Psoas muscle (tissue), 8 donors: ENCODE data around the gene STPG2. TPM values are rescaled to one million over a fixed set of nuclear protein-coding genes. Genes with fewer than 3 reads are reported as not detected.

Experiments used
- ATAC-seq, 4 donors: fragments of 200-7000 bp; cut with Tn5 transposase; one replicate each; pipeline ENCODE4 v1.9.1; 2020; ENCODE audit warnings: moderate library complexity in 3 of 4, mild to moderate bottlenecking in 2 of 4
- DNase-seq, 2 donors: peaks; one replicate each; pipeline ENCODE4 v3.0.0-alpha.2; 2020
- H3K27ac ChIP-seq: fragments of 200-600 bp; one replicate; pipeline ENCODE4 v1.8.0; 2022
- H3K27me3 ChIP-seq, 3 donors: fragments of 200-600 bp in 1 of 3; one replicate each; pipeline versions ENCODE4 v1.6.1 to v1.8.0; 2013 to 2022; ENCODE audit warnings: low read length in 2 of 3, mild to moderate bottlenecking in 2 of 3, moderate library complexity in 1 of 3; ENCODE audit not compliant: insufficient read depth in 3 of 3
- H3K36me3 ChIP-seq, 2 donors: fragments of 200-600 bp in 1 of 2; one replicate each; pipeline versions ENCODE4 v1.6.1 to v1.8.0; 2013 to 2022; ENCODE audit warnings: low read depth in 1 of 2, mild to moderate bottlenecking in 1 of 2, moderate library complexity in 1 of 2; ENCODE audit not compliant: insufficient read depth in 1 of 2
- H3K4me1 ChIP-seq: fragments of 200-600 bp; one replicate; pipeline ENCODE4 v1.8.0; 2022
- H3K4me3 ChIP-seq: fragments of 200-600 bp; one replicate; pipeline ENCODE4 v1.8.0; 2022; ENCODE audit warnings: mild to moderate bottlenecking
- H3K9me3 ChIP-seq: fragments of 200-600 bp; one replicate; pipeline ENCODE4 v1.8.0; 2022
- CTCF ChIP-seq: fragments of 200-600 bp; IDR thresholded peaks from one replicate; pipeline ENCODE4 v1.8.0; 2022; ENCODE audit warnings: antibody characterized with exemption
- WGBS, 3 donors: extraction: QIAGEN DNeasy Blood & Tissue Kit; methylation state at CpG; one replicate each; pipeline versions ENCODE4 v1.1.6 to v1.1.7; 2013; 5-methylcytosine and 5-hydroxymethylcytosine counted together
- intact Hi-C, 2 donors: fragments of 100-400 bp; cut with DNase I; formaldehyde crosslinking; loops; one replicate each; pipeline versions ENCODE4 v1.11.0 to v1.14.2; 2022
- polyA plus RNA-seq, 3 donors: library from polyadenylated mRNA; stranded (reverse); fragments of 200-250 nt; gene quantifications; one replicate each; pipeline ENCODE4 v1.2.3, GENCODE V29; 2013
- total RNA-seq, 4 donors: library from RNA; stranded (reverse); fragmentation: NEBNext Ultra II Directional in 2 of 4; extraction: Animal tissue kit (Norgen Biotek cat#: 25700) in 2 of 4; gene quantifications; one replicate each; pipeline versions ENCODE4 v1.2.1 to v1.2.4, GENCODE V29; 2021 to 2023
- donor health status: healthy with polysubstance abuse.
- donor health status: DM: no; HTN: no; CAD: no; lungs with moderate emphysema.
- donor health status: Bipolar disorder and iron deficiency.
- donor health status: healthy.
- donor health status: DM: yes; HTN: yes; CAD: no.
- donor health status: DM: no; HTN: no; CAD: no.
- donor health status: DM: no; HTN: no; CAD: no.
- donor health status: DM: yes; HTN: yes; CAD: no.

STPG2 gene
- total and polyA plus RNA-seq, 7 donors: 0.01 to 0.21 TPM; not detected in 5

GRCh38 chr4:98102660-98103059 lies 40.6 kb downstream of the STPG2 start:
- 76 to 83% (median 77%) methylated on average over 1 of the region's 1 CpG for WGBS, 3 donors
- intact Hi-C loops: no loop called here
- Histone ChIP-seq H3K9me3 (no peaks in the 10 kb centered on the region), H3K36me3 (no peaks in the 10 kb centered on the region), H3K4me1 (no peaks in the 10 kb centered on the region), H3K27me3 (no peaks in the 10 kb centered on the region), H3K27ac (no peak overlapping the region), H3K4me3 (no peak overlapping the region)
- DNase-seq: no peak
- no peak for ATAC-seq
- no peak for TF ChIP-seq CTCF

- Histone ChIP-seq H3K36me3 (no peaks in the 10 kb centered on the region), H3K27ac (no peak overlapping the region), H3K9me3 (no peaks in the 10 kb centered on the region), H3K27me3 (no peaks in the 10 kb centered on the region), H3K4me3 (no peak overlapping the region), H3K4me1 (no peaks in the 10 kb centered on the region)
- DNase-seq: no peak
- no peak for TF ChIP-seq CTCF
- intact Hi-C loops: no loop called here
- 0 to 90% (median 45%) methylated on average over 1 of the region's 1 CpG for WGBS, 3 donors
- ATAC-seq: no peak
These were observed 41.3 kb downstream of the STPG2 start for GRCh38 chr4:98101988-98102387.

- no peak for TF ChIP-seq CTCF
- no peaks in the 10 kb centered on the region for H3K36me3 ChIP-seq
- intact Hi-C loops: no loop called here
- H3K27ac ChIP-seq: no peak overlapping the region
- H3K4me1 ChIP-seq: no peaks in the 10 kb centered on the region
- H3K9me3 ChIP-seq: peaks cover 4% of the 10 kb centered on the region
- H3K4me3 ChIP-seq: no peak overlapping the region
- DNase-seq (no peak), ATAC-seq (no peak)
- H3K27me3 ChIP-seq: no peaks in the 10 kb centered on the region
These were observed 44.5 kb downstream of the STPG2 start for GRCh38 chr4:98098764-98099163.

- Histone ChIP-seq H3K36me3 (no peaks in the 10 kb centered on the region), H3K4me3 (no peak overlapping the region), H3K9me3 (peaks cover 4% of the 10 kb centered on the region), H3K4me1 (no peaks in the 10 kb centered on the region), H3K27me3 (peaks cover 0 to 6% (median 0%) of the 10 kb centered on the region in 3 donors), H3K27ac (no peak overlapping the region)
- DNase-seq (no peak), ATAC-seq (no peak)
- intact Hi-C loops: no loop called here
- no peak for TF ChIP-seq CTCF
- 92 to 98% (median 95%) methylated on average over 2 of the region's 2 CpGs for WGBS, 3 donors
These were observed 49.2 kb downstream of the STPG2 start for GRCh38 chr4:98094118-98094517.

GRCh38 chr4:98093662-98094061 lies 49.6 kb downstream of the STPG2 start:
- H3K27me3 ChIP-seq: peaks cover 0 to 6% (median 0%) of the 10 kb centered on the region in 3 donors
- intact Hi-C loops: no loop called here
- TF ChIP-seq CTCF: no peak
- 73 to 82% (median 79%) methylated on average over 2 of the region's 2 CpGs for WGBS, 3 donors
- H3K9me3 ChIP-seq: peaks cover 4% of the 10 kb centered on the region
- no peaks in the 10 kb centered on the region for H3K36me3 ChIP-seq
- DNase-seq (no peak), ATAC-seq (no peak)
- no peaks in the 10 kb centered on the region for H3K4me1 ChIP-seq
- H3K4me3 ChIP-seq: no peak overlapping the region
- H3K27ac ChIP-seq: no peak overlapping the region
